ENCODE data around the gene SLIT1.

The SLIT1 gene

DNA sequence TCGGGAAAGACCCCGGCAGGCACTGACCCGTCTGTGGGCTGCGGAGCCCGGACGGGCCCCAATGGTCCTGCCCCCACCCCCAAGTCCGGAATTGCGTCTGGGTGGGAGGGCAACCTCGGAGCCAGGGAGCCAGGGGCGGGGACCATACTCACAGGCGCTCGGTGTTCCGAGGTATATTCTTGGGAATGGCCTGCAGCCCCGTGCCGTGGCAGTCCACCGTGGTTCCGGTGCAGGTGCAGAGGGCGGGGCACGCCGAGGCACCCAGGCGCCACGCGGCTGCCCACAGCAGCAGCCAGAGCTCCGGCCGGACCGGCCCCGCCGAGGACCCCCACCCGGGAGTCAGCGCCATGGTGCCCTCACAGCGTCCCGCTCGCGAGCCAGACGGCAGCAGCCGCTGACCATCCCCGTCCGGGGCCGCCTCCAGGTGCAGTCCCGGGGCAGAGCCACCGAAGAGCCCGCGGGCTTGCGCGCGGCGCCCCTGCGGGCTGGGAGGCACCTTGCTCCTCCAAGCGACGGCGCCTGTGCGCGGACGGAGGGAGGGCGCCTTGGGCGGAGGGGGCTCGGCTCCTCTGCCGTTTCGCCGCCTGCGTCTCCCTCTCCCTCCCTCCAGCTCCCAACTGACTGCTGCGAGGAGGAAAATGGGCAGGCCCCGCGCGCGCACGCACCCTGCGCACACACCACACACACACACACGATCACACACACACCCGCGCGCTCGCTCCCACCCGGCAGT lies at the start of gene SLIT1:
Gene SLIT1, minus strand, starts transcription at position 634 of the 733 bp plus-strand sequence. Its CDS starts 285 bp downstream, at position 349.
- DNase-seq: peak; percentile 81

DNA sequence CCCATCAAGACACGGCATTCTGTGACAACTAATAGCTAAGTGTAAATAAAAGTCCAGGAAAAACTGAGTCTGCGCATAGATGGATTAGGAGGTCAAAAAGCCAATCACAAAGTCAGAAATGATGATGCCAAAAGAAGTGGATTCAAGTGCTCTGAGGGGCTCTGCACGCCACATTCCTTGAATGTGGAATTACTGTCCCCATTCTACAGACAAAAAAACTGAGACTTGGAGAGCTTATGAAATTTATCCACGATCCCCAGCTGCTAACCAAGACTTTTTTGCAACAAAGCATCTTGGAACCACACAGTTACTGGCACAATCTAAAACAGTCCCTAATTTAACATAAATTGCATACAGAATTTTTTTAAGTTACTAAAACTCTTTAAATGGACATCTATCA lies 49.6 kb upstream of the SLIT1 start:
- no peak for DNase-seq

GRCh38 chr10:97234400-97234799 lies 48.6 kb upstream of the SLIT1 start:
- peak; percentile 65 for DNase-seq

DNA sequence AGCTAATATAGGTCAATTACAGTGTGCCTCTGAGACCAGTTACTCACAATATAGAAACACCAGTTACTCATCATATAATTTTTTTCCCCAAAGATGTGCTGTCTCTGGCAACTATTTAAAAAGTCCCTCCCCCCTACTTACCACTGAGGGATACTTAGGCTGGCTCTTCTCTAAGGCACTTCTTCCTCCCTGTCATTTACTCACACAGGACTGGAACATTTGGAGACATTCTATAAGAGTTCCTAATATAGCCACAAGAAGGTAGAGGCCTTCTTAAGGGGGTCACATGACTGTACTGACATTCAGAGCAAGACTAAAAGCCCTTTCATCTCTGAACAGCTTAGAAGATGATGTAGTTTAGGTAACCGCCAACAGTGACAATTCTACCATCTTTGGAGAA lies 44.4 kb upstream of the SLIT1 start:
- DNase-seq: no peak

GRCh38 chr10:97229322-97230015 lies 43.7 kb upstream of the SLIT1 start:
- DNase-seq: peak; percentile 29

- DNase-seq: no peak
Observed at GRCh38 chr10:97228775-97229157, 43.0 kb upstream of the SLIT1 start.

- no peak for DNase-seq
Observed at GRCh38 chr10:97228130-97228774, 42.5 kb upstream of the SLIT1 start.

DNA sequence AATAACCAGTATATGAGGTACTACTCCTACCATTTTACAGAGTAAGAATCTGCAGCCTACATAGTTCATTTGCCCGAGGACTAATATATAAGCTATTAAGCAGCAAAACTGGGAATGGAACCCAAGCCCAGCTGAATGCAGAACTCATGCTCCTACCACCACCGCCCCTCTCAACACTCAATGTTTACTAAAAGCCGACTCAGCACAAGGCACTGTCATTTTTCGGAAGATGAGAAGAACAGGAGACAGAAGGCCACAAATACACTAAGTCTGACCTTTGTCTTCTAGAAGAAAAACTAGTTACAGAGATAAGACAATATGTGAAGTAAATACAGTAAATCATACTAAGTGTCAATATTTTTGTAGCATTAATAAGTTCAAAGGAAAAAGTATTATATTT lies 40.6 kb upstream of the SLIT1 start:
- DNase-seq: no peak

DNA sequence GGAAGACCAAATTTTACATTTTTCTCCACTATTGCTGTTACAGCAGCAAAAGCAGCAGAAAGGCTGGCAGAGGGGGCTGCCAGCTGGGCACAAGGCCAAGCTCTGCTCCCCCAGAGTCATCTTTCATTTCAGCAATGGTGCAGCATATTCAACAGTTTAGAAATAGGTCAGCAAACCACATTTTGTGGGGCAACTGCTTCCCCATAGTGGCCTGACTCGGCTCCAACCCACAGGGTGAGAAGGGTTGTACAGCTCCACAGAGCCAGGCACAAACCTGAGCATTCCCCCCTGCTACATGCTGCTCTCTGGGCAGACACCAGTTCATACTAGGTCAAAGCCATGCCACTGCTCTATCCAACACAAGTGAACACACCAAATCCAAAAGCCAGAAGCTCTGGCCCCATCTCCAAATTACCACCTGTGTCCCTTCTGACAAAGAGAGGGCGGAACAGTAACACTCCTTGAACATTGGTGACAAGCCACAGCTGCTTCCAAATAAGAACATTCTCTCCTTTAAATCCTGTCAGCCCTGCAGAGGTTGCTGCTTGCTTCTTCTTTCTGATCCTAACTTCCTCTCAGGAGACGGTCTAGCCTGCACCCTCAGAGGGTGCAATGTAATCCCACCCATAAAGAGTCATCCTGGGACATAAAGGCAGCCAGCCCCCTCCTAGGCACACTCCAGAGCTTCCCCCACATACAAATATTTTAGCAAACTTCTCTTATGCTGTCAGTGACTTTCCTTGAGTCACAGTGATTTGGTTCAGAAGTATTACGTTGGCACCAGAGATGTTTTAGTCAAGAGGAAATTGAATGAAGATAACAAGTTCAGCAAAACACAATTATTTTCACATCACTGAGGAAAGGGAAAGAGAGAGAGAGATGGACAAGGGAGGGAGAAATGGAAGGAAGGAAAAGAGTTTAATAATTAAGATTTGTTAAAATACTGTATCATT lies 39.0 kb upstream of the SLIT1 start:
- DNase-seq: no peak

DNA sequence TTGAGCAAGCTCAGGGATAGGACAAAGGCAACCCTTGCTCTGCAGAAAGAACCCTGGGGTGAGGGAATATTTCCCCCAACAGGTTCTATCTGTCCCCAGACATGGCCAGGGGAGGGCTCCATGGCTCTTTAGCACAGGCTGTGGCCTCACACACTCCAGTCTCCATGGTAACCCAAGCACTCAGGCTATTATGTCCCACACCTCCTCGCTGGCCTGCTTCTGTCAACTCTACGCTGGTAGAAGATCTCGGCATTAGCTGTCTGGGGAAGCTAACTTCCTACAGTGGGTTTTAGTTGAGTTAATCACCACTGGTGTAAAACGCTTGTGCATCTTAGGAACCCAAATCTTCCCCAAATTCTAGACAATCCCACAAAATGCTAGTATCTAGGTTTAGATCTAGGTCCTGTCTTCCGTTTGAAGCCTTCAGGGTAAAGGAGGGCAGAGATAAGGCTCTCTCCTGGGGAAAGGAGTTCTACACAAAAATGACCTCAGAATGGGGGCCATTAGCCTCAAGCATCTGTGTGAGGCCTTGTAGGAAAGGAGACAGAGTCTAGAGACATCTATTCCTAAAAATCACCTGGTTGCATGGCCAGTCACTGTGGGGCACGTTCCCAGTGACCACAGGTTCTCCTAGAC lies 36.7 kb upstream of the SLIT1 start:
- peak; percentile 77 for DNase-seq

GRCh38 chr10:97220355-97220754 lies 34.6 kb upstream of the SLIT1 start:
- DNase-seq: no peak

GRCh38 chr10:97217299-97217698 lies 31.5 kb upstream of the SLIT1 start:
- no peak for DNase-seq

- no peak for DNase-seq
Observed at GRCh38 chr10:97215619-97216260, 30.0 kb upstream of the SLIT1 start.

DNA sequence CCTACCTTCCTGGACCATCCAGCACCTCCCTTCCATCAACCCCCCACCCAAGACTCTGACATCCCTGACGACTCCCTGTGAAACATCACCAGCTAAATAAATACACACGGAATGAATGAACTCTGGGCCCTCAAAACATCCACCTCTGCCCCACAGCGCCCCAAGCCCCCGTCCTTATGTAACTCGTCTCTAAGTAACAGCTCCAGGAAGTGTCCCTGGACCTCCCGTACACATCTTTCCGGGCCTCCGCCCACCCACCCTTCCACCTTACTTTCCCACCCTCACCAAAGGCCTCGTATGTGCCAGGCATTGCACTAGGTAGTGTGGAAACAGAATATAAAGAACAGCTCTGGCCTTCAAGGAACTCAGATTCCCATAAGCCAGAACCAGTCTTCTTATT lies 27.7 kb upstream of the SLIT1 start:
- no peak for DNase-seq

- no peak for DNase-seq
Observed at GRCh38 chr10:97211229-97211628, 25.5 kb upstream of the SLIT1 start.

GRCh38 chr10:97210543-97210960 lies 24.8 kb upstream of the SLIT1 start:
- DNase-seq: peak; percentile 77

DNA sequence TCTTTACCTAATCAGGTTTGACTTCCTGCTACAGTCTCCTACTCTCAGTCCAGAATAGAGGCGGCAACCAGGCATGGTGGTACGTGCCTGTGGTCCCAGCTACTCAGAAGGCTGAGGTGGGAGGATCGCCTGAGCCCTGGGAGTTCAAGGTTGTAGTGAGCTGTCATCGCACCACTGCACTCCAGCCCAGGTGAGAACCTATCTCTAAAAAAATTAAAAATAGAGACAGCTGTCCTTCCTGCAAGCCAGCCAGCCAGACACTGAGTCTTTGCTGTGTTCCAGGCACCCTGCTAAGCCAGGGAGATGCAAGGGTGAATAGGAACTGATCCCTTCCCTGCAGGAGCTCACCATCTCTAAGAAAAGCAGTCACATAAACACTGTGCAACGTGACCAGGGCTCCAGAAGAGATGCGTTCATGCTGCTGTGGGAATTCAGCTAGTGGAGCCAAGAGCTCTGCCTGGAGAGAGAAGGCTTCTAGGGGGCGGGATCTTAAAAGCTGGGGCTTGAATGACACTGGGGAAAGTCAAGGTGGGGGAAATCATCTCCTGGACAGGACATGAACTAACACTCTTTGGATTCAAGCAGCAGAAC lies 22.1 kb upstream of the SLIT1 start:
- DNase-seq: no peak

- DNase-seq: no peak
Observed at GRCh38 chr10:97207131-97207530, 21.4 kb upstream of the SLIT1 start.

DNA sequence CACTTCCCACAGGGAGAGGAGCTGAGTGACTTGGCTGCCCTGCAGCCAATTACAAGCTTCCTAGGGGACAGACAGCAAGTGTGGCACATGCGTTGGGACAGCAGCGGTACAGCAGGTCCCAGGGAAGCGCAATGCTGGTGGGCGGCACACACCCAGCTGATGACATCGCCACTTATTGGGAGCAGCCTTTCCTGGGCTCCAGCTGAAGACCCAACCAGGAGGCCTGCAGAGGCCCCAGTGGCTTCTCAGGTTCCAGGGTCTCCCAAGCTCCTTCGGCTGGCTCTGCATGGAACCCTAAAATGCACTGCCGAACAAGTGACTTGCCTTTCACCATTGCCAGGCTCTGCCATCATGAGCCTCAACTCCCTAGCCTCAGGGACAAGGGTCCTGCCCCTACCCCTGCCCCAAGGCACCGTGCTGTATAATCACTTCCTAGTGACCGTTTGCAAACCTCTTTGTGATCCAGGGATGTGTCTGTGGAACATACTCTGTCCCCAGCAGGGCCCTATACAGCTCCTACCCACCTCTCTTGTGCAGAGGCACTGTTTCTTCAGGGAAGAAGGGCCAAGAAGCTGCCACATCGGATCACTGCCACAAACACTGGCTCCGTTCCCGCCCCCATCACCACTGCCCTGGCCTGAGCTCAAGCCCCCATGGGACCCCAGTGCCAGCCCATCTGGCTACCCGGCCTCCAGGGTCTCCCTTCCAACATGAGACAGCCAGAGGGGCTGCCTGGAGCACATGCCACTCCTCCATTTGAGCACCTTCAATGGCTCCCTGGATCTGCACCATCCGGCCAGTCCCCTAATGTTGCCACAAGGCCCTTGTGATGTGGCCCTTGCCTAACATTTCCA lies 19.3 kb upstream of the SLIT1 start:
- DNase-seq: no peak

DNA sequence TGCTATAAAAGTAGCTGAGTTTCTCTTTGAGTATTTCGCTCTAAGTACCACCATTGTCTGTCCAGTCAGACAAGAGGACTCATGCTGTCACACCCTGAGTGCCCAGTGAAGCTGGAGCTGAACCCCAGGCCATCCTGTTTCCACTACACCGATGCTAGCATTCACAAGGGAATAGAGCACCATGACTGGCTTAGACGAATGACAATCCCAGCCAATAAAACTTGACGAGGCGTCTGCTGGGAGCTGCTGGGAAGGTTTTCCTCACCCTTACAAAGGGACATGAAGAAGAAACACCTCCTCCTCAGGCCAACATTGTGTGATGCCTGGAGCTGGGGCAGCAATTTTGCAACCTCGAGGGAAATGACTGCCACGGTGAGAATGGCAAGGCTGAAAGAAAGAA lies 17.5 kb upstream of the SLIT1 start:
- DNase-seq: no peak

Measured in DMS53 (cell line).